Testis (tissue), 2 donors: ENCODE measurements around the gene NAPSA.

ENCODE experiments used
- CTCF ChIP-seq, 3 experiments: fragments of 450-650 bp in 2 of 3; fragments of 200-600 bp in 1 of 3; sonication (generic) in 1 of 3; IDR thresholded peaks; one replicate each; pipeline ENCODE4 v1.5.1; 2016 to 2019; ENCODE audit warnings: antibody characterized with exemption in 3 of 3, mild to moderate bottlenecking in 2 of 3, moderate library complexity in 1 of 3
- POLR2A ChIP-seq: fragments of 450-650 bp; IDR thresholded peaks from one replicate; pipeline ENCODE4 v1.6.1; 2017; ENCODE audit warnings: antibody characterized with exemption, mild to moderate bottlenecking, moderate library complexity

- TF ChIP-seq CTCF (IDR thresholded peaks at IDR 0.05) (no peak), POLR2A (no peak)
Measured at GRCh38 chr19:50378169-50378862, 12.9 kb upstream of the NAPSA start.
